B cell (primary cell): ENCODE results near the gene TOGARAM1. TPM values are rescaled to one million over a fixed set of nuclear protein-coding genes. Genes with fewer than 3 reads are reported as not detected.

ENCODE experiments used
- ATAC-seq: fragments of 200-7000 bp; cut with Tn5 transposase; one replicate; pipeline ENCODE4 v1.10.0; 2021; ENCODE audit warnings: low read depth, mild to moderate bottlenecking, moderate number of reproducible peaks, moderate library complexity
- CTCF ChIA-PET: fragments of 350-600 bp; sonication (Branson Sonifier 250); formaldehyde crosslinking; loops from one replicate; lab custom pipeline; 2021; ENCODE audit warnings: antibody characterized with exemption, inconsistent platforms; lab: Charles Lee
- POLR2A ChIA-PET: fragments of 350-600 bp; sonication (Branson Sonifier 250); formaldehyde crosslinking; loops from one replicate; lab custom pipeline; 2021; ENCODE audit warnings: antibody characterized with exemption; lab: Charles Lee
- DNase-seq: peaks from one replicate; pipeline ENCODE4 v3.0.0; 2013
- H2AFZ ChIP-seq: 2 replicates; pipeline ENCODE4 v1.6.1; 2012; ENCODE audit warnings: mild to moderate bottlenecking, low read depth, low read length; ENCODE audit not compliant: insufficient read depth, poor library complexity, severe bottlenecking
- H3K27ac ChIP-seq, 2 donors: 1 replicate in 1 of 2; 2 replicates in 1 of 2; pipeline ENCODE4 v1.5.1; 2012 to 2013; ENCODE audit warnings: low read length in 2 of 2, mild to moderate bottlenecking in 2 of 2, moderate library complexity in 1 of 2
- H3K27me3 ChIP-seq, 4 experiments: fragments of 200-600 bp in 1 of 4; sonication (generic) in 1 of 4; replicated peaks in 1 of 4; 1 replicate in 2 of 4; 2 replicates in 2 of 4; pipeline versions ENCODE4 v1.6.1 to v1.7.0; 2013 to 2016; ENCODE audit warnings: low read length in 3 of 4, mild to moderate bottlenecking in 2 of 4, mixed read lengths in 1 of 4, moderate library complexity in 1 of 4; ENCODE audit not compliant: insufficient read depth in 4 of 4, control insufficient read depth in 3 of 4; ENCODE audit errors: control extremely low read depth in 1 of 4
- H3K36me3 ChIP-seq, 2 experiments: replicated peaks in 1 of 2; 1 replicate in 1 of 2; 2 replicates in 1 of 2; pipeline versions ENCODE4 v1.6.1 to v1.7.1; 2013; ENCODE audit warnings: low read length in 1 of 2; ENCODE audit not compliant: insufficient read depth in 2 of 2, control insufficient read depth in 1 of 2; ENCODE audit errors: control extremely low read depth in 1 of 2, extremely low read depth in 1 of 2
- H3K4me1 ChIP-seq, 2 donors: fragments of 200-600 bp in 1 of 2; sonication (generic) in 1 of 2; 1 replicate in 1 of 2; 2 replicates in 1 of 2; pipeline versions ENCODE4 v1.5.1 to v1.6.1; 2013 to 2017; ENCODE audit warnings: low read length in 2 of 2; ENCODE audit not compliant: control insufficient read depth in 2 of 2, insufficient read depth in 2 of 2
- H3K4me2 ChIP-seq: replicated peaks from 2 replicates; pipeline ENCODE3; 2012; ENCODE audit warnings: mild to moderate bottlenecking, low read depth, low read length; ENCODE audit not compliant: poor library complexity, severe bottlenecking
- H3K4me3 ChIP-seq, 5 experiments: fragments of 200-600 bp in 1 of 5; sonication (generic) in 1 of 5; 1 replicate in 3 of 5; 2 replicates in 2 of 5; pipeline versions ENCODE4 v1.5.1 to v1.7.0; 2011 to 2016; ENCODE audit warnings: low read length in 4 of 5, mild to moderate bottlenecking in 4 of 5, low read depth in 2 of 5, control low read depth in 1 of 5, moderate library complexity in 1 of 5; ENCODE audit not compliant: insufficient read depth in 1 of 5; ENCODE audit errors: control extremely low read depth in 1 of 5, extremely low read depth in 1 of 5
- H3K79me2 ChIP-seq: fragments of 200-600 bp; sonication (generic); one replicate; pipeline ENCODE4 v1.6.0; 2016; ENCODE audit warnings: low read length; ENCODE audit not compliant: control insufficient read depth, insufficient read depth
- H3K9ac ChIP-seq: fragments of 200-600 bp; sonication (generic); 2 replicates; pipeline ENCODE4 v1.6.1; 2017; ENCODE audit warnings: mild to moderate bottlenecking, low read length, moderate library complexity
- H3K9me3 ChIP-seq, 3 donors: one replicate each; pipeline versions ENCODE4 v1.6.1 to v1.7.1; 2013; ENCODE audit warnings: low read length in 2 of 3; ENCODE audit not compliant: control insufficient read depth in 2 of 3, insufficient read depth in 1 of 3; ENCODE audit errors: control extremely low read depth in 1 of 3
- H4K20me1 ChIP-seq: 2 replicates; pipeline ENCODE4 v1.6.0; 2012; ENCODE audit warnings: mild to moderate bottlenecking, low read length; ENCODE audit not compliant: insufficient read depth, control insufficient read depth, poor library complexity, severe bottlenecking
- H3K27ac Mint-ChIP-seq: one replicate; pipeline ENCODE4 v1.8.0; 2021; ENCODE audit warnings: mixed read lengths
- H3K27me3 Mint-ChIP-seq: one replicate; pipeline ENCODE4 v1.8.0; 2021; ENCODE audit warnings: mixed read lengths
- H3K4me1 Mint-ChIP-seq: one replicate; pipeline ENCODE4 v1.8.0; 2021; ENCODE audit warnings: mixed read lengths
- H3K4me3 Mint-ChIP-seq: one replicate; pipeline ENCODE4 v1.8.0; 2021; ENCODE audit warnings: mixed read lengths
- H3K9me3 Mint-ChIP-seq: one replicate; pipeline ENCODE4 v1.8.0; 2022; ENCODE audit warnings: mixed read lengths; ENCODE audit not compliant: insufficient read depth
- CTCF ChIP-seq: fragments of 200-600 bp; IDR thresholded peaks from one replicate; pipeline ENCODE4 v1.8.0; 2022; ENCODE audit warnings: antibody characterized with exemption, mild to moderate bottlenecking
- EZH2 ChIP-seq: IDR thresholded peaks from 2 replicates; pipeline ENCODE4 v1.6.1; 2012; ENCODE audit warnings: borderline replicate concordance, low read depth, mild to moderate bottlenecking, moderate library complexity, low read length; ENCODE audit not compliant: insufficient read depth, poor library complexity, severe bottlenecking
- WGBS: methylation state at CpG from one replicate; pipeline ENCODE4 v1.1.5; 2013; ENCODE audit warnings: missing lambda C conversion rate; ENCODE audit not compliant: insufficient coverage; 5-methylcytosine and 5-hydroxymethylcytosine counted together
- intact Hi-C: fragments of 100-400 bp; cut with micrococcal nuclease; formaldehyde crosslinking; loops from one replicate; pipeline ENCODE4 v1.10.0; 2022
- polyA plus RNA-seq: library from polyadenylated mRNA; depleted of rRNA; stranded (reverse); fragments of >200 nt; gene quantifications from 2 replicates; pipeline ENCODE4 v1.2.3, GENCODE V29; 2012
- total RNA-seq, 2 donors: library from RNA; stranded (reverse); fragments of 120-200 nt in 1 of 2; gene quantifications; 1 replicate in 1 of 2; 2 replicates in 1 of 2; pipeline versions ENCODE4 v1.2.3 to v1.2.4, GENCODE V29; 2013 to 2022

Gene TOGARAM1
- total and polyA plus RNA-seq, 2 donors (not counting 1 experiment from before 2014, with no cell fraction given), result 3.4 to 23.9 TPM

- H3K9me3 Mint-ChIP-seq, result no peaks in the 10 kb centered on the region
- DNase-seq, result no peak
- H3K9me3 ChIP-seq, result no peaks in the 10 kb centered on the region
- H3K4me2 ChIP-seq, result no peak overlapping the region
- no peaks in the 10 kb centered on the region for H3K79me2 ChIP-seq
- ATAC-seq, result no peak
- H3K36me3 ChIP-seq, result peaks cover 0 to 2% of the 10 kb centered on the region in 2 experiments
- TF ChIP-seq CTCF, result no peak
- no peak for TF ChIP-seq EZH2
- intact Hi-C loops, result no loop called here
- no peak overlapping the region for H3K9ac ChIP-seq
- no peaks in the 10 kb centered on the region for H3K4me1 Mint-ChIP-seq
- H3K4me1 ChIP-seq, result no peaks in the 10 kb centered on the region
- H3K27me3 Mint-ChIP-seq, result no peaks in the 10 kb centered on the region
- H3K4me3 ChIP-seq, result no peak overlapping the region
- no peak overlapping the region for H3K27ac Mint-ChIP-seq
- H4K20me1 ChIP-seq, result no peaks in the 10 kb centered on the region
- H3K4me3 Mint-ChIP-seq, result no peak overlapping the region
- CTCF ChIA-PET, result no interaction called here
- no peaks in the 10 kb centered on the region for H3K27me3 ChIP-seq
- no peak overlapping the region for H2AFZ ChIP-seq
- WGBS, result 87% methylated on average over 2 of the region's 3 CpGs
- POLR2A ChIA-PET, result no interaction called here
- no peak overlapping the region for H3K27ac ChIP-seq
Measured at GRCh38 chr14:45065540-45065939, 103.5 kb downstream of the TOGARAM1 start.

- Histone ChIP-seq H3K27me3 (no peaks in the 10 kb centered on the region), H3K36me3 (peaks cover 0 to 2% of the 10 kb centered on the region in 2 experiments), H3K79me2 (no peaks in the 10 kb centered on the region), H3K9me3 (no peaks in the 10 kb centered on the region), H4K20me1 (no peaks in the 10 kb centered on the region), H3K4me2 (no peak overlapping the region), H3K27ac (no peak overlapping the region), H2AFZ (no peak overlapping the region), H3K9ac (no peak overlapping the region), H3K4me3 (no peak overlapping the region), H3K4me1 (no peaks in the 10 kb centered on the region)
- ChIA-PET POLR2A (no interaction called here), CTCF (interaction anchor here (0.6 kb wide), 1 partner anchor 94 kb away, joined by 4 read pairs; no protein-coding TSS in a partner anchor)
- Mint-ChIP-seq H3K27ac (no peak overlapping the region), H3K27me3 (no peaks in the 10 kb centered on the region), H3K4me1 (no peaks in the 10 kb centered on the region), H3K4me3 (no peak overlapping the region), H3K9me3 (no peaks in the 10 kb centered on the region)
- ATAC-seq (no peak), DNase-seq (no peak)
- intact Hi-C loops, result no loop called here
- WGBS, result 100% methylated on average over 1 of the region's 2 CpGs
- TF ChIP-seq CTCF, result no peak
- TF ChIP-seq EZH2, result no peak
Measured at GRCh38 chr14:45065956-45066355, 104.0 kb downstream of the TOGARAM1 start.
